ENCODE results near the gene MOCS1. TPM values are rescaled to one million over a fixed set of nuclear protein-coding genes. Genes with fewer than 3 reads are reported as not detected.

Gene MOCS1
- polyA plus RNA-seq, 6 donors from 2014 or later = 0.13 to 2.6 (median 0.42) TPM; not detected in 3

GRCh38 chr6:39887692-39888450 lies 46.4 kb downstream of the MOCS1 start:
- H3K4me3 Mint-ChIP-seq = no peak overlapping the region
- H3K27ac Mint-ChIP-seq = no peak overlapping the region
- peaks cover 25 to 43% (median 28%) of the 10 kb centered on the region in 3 donors for H3K27me3 Mint-ChIP-seq
- DNase-seq = no peak
- no peak for ATAC-seq (ENCODE audit: low read depth in 2 of 2)
- H3K36me3 Mint-ChIP-seq = no peaks in the 10 kb centered on the region
- no peaks in the 10 kb centered on the region for H3K9me3 Mint-ChIP-seq
- H3K4me1 Mint-ChIP-seq = no peaks in the 10 kb centered on the region

- no peak for ATAC-seq (ENCODE audit: low read depth in 2 of 2)
- no peaks in the 10 kb centered on the region for H3K36me3 Mint-ChIP-seq
- no peaks in the 10 kb centered on the region for H3K9me3 Mint-ChIP-seq
- no peak overlapping the region for H3K27ac Mint-ChIP-seq
- DNase-seq = no peak
- H3K27me3 Mint-ChIP-seq = peaks cover 21 to 37% (median 32%) of the 10 kb centered on the region in 3 donors
- no peak overlapping the region for H3K4me3 Mint-ChIP-seq
- H3K4me1 Mint-ChIP-seq = no peaks in the 10 kb centered on the region
Measured at GRCh38 chr6:39886871-39887270, 47.4 kb downstream of the MOCS1 start.

GRCh38 chr6:39885691-39886090 lies 48.6 kb downstream of the MOCS1 start:
- no peaks in the 10 kb centered on the region for H3K36me3 Mint-ChIP-seq
- H3K27ac Mint-ChIP-seq = no peak overlapping the region
- peaks cover 21 to 32% (median 31%) of the 10 kb centered on the region in 3 donors for H3K27me3 Mint-ChIP-seq
- H3K4me3 Mint-ChIP-seq = no peak overlapping the region
- H3K4me1 Mint-ChIP-seq = no peaks in the 10 kb centered on the region
- ATAC-seq (ENCODE audit: low read depth in 2 of 2) (no peak), DNase-seq (no peak)
- no peaks in the 10 kb centered on the region for H3K9me3 Mint-ChIP-seq

GRCh38 chr6:39884696-39885095 lies 49.6 kb downstream of the MOCS1 start:
- no peak overlapping the region for H3K27ac Mint-ChIP-seq
- H3K4me3 Mint-ChIP-seq = peak overlapping the region in 1 of 8 donors; percentile 36
- H3K27me3 Mint-ChIP-seq = peaks cover 21 to 32% (median 31%) of the 10 kb centered on the region in 3 donors
- no peak for DNase-seq
- H3K9me3 Mint-ChIP-seq = no peaks in the 10 kb centered on the region
- H3K36me3 Mint-ChIP-seq = no peaks in the 10 kb centered on the region
- ATAC-seq (ENCODE audit: low read depth in 2 of 2) = no peak
- no peaks in the 10 kb centered on the region for H3K4me1 Mint-ChIP-seq

DNA sequence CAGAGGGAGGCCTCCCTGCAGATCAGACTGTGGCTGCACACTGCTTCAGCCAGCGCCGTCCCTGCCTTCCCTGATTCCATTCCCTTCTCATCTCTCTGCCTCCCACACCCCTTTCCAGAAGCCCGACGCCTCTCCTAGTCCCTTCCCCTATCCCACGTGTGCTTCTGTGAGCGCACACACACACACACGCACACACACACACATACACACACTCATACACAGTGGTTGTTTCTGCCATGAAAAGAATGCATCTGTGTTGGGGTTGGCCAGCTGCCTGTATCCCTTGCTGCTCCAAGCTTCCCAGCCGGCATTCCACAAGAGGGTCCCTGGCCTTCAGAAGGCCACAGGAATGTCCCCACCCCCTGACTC lies 51.7 kb downstream of the MOCS1 start:
- H3K4me1 Mint-ChIP-seq = no peaks in the 10 kb centered on the region
- H3K36me3 Mint-ChIP-seq = no peaks in the 10 kb centered on the region
- DNase-seq (no peak), ATAC-seq (ENCODE audit: low read depth in 2 of 2) (no peak)
- peaks cover 11 to 23% (median 18%) of the 10 kb centered on the region in 3 donors for H3K27me3 Mint-ChIP-seq
- H3K9me3 Mint-ChIP-seq = no peaks in the 10 kb centered on the region
- H3K4me3 Mint-ChIP-seq = no peak overlapping the region
- H3K27ac Mint-ChIP-seq = no peak overlapping the region

- no peak overlapping the region for H3K4me3 Mint-ChIP-seq
- H3K27ac Mint-ChIP-seq = no peak overlapping the region
- H3K27me3 Mint-ChIP-seq = peaks cover 15 to 28% (median 18%) of the 10 kb centered on the region in 3 donors
- no peaks in the 10 kb centered on the region for H3K4me1 Mint-ChIP-seq
- DNase-seq (no peak), ATAC-seq (ENCODE audit: low read depth in 2 of 2) (no peak)
- no peaks in the 10 kb centered on the region for H3K36me3 Mint-ChIP-seq
- no peaks in the 10 kb centered on the region for H3K9me3 Mint-ChIP-seq
Measured at GRCh38 chr6:39881851-39882530, 52.3 kb downstream of the MOCS1 start.

DNA sequence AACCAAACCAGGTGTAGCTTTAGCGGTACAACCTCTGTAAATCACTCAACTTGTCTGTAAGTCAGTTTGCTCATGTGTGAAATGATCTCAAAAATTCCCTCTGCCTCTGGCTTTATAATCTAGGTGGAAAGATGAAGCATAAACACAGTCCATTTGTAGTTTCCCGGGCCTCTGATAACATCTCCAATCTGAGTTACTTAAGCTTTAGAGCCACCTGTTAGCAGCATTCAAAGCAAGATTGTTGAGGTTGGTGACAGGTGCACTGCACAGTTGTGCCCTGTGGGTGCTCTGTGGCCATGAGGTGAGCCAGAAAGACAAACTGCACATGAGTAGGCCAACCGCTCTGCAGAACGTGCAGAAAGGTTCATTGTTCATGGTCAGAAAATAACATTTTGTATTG lies 53.7 kb downstream of the MOCS1 start:
- no peak for ATAC-seq (ENCODE audit: low read depth in 2 of 2)
- no peak for DNase-seq
- Mint-ChIP-seq H3K4me1 (no peaks in the 10 kb centered on the region), H3K9me3 (no peaks in the 10 kb centered on the region), H3K36me3 (no peaks in the 10 kb centered on the region), H3K27ac (no peak overlapping the region), H3K4me3 (no peak overlapping the region), H3K27me3 (peaks cover 13 to 27% (median 14%) of the 10 kb centered on the region in 3 donors)

DNA sequence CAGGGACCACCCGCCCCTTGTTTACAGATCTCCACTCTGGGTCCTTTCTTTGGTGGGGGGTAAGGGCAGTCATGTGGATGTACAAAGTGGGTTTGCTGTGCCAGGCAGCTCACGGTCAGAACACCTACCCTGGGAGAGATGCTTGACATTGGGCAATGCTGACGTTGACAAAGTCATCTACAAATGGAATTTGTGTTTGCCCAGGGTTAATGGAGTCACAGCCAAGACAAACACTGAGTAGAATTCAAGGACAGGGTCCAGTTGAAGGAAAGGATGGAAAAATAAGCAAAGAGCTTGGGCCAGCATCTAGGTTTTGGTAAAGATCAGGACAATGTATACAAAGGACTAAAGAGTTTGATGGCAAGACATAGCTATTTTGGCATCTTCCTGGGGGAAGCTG lies 54.7 kb downstream of the MOCS1 start:
- Mint-ChIP-seq H3K27ac (no peak overlapping the region), H3K36me3 (no peaks in the 10 kb centered on the region)

DNA sequence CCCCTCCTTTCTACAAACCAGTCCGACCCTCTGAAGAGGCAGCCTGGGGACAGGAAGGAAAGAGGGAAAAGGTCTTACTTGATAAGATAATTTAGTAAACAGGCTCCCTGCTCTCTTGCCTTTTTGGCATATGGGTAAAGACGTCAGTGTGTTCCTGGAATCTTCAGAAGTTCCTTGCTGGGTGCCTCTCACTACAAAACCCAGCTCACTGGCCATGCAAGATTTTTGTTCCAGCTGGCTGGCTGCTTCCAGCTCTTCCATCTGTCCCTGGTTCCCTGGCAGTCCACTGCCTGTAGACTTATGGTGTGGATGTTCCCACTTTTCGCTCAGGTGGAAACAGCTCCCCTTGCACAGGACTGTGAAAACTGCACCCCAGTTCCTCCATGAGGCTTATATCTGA lies 57.4 kb downstream of the MOCS1 start:
- H3K9me3 Mint-ChIP-seq = peaks cover 0 to 2% (median 0%) of the 10 kb centered on the region in 7 donors
- H3K4me3 Mint-ChIP-seq = no peak overlapping the region
- no peak for DNase-seq
- no peak overlapping the region for H3K27ac Mint-ChIP-seq
- H3K4me1 Mint-ChIP-seq = no peaks in the 10 kb centered on the region
- H3K36me3 Mint-ChIP-seq = no peaks in the 10 kb centered on the region
- peaks cover 18 to 52% (median 27%) of the 10 kb centered on the region in 3 donors for H3K27me3 Mint-ChIP-seq
- no peak for ATAC-seq (ENCODE audit: low read depth in 2 of 2)

More for the DNA sequence above, 54.7 kb downstream of the MOCS1 start:
- no peak for DNase-seq
- no peak for ATAC-seq (ENCODE audit: low read depth in 2 of 2)
- H3K9me3 Mint-ChIP-seq = no peaks in the 10 kb centered on the region
- H3K4me1 Mint-ChIP-seq = no peaks in the 10 kb centered on the region
- H3K27me3 Mint-ChIP-seq = peaks cover 13 to 38% (median 19%) of the 10 kb centered on the region in 3 donors
- no peak overlapping the region for H3K4me3 Mint-ChIP-seq

DNA sequence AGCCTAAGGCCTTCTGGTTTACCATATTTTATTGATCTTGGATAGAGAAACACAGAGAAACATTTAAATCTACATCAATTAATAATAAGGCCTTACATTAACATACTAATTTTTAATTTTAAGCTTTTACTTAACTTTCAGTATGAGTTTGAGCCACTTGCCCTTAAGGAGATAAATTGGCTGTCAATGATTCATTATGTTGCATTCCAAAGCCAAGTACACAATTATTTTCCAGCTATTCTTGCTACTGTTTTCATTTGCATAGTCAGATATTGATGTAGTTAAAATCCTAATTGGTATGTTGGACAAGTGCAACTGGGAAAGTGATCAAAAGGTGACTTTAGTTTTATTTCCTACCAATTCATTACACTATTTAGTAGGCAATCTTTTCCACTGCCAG lies 58.2 kb downstream of the MOCS1 start:
- no peak overlapping the region for H3K27ac Mint-ChIP-seq
- no peaks in the 10 kb centered on the region for H3K4me1 Mint-ChIP-seq
- no peaks in the 10 kb centered on the region for H3K36me3 Mint-ChIP-seq
- ATAC-seq (ENCODE audit: low read depth in 2 of 2) = no peak
- peaks cover 18 to 59% (median 32%) of the 10 kb centered on the region in 3 donors for H3K27me3 Mint-ChIP-seq
- H3K9me3 Mint-ChIP-seq = peaks cover 0 to 6% (median 0%) of the 10 kb centered on the region in 7 donors
- H3K4me3 Mint-ChIP-seq = no peak overlapping the region
- DNase-seq = no peak

DNA sequence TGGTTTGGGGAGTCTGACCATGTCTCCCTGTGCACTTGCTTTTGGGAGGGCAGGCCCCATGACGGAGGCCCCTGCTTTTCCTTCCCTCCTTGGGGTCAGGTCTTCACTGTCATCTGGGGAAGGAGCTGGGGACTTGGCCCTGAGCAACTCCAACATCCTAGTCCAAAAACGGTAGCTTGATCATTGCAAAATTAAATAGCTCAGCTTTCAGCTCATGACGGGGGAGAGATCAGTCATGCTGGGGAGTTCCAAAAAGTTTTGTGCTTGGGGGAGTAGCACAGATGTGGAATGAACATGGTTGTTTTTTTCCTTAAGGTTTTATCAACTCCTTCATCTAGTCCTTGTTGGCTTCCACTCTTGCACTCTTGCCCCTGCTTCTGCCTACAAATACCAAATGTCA lies 60.8 kb downstream of the MOCS1 start:
- peaks cover 0 to 6% (median 0%) of the 10 kb centered on the region in 7 donors for H3K9me3 Mint-ChIP-seq
- peaks cover 25 to 66% (median 32%) of the 10 kb centered on the region in 3 donors for H3K27me3 Mint-ChIP-seq
- H3K4me3 Mint-ChIP-seq = no peak overlapping the region
- no peak overlapping the region for H3K27ac Mint-ChIP-seq
- no peaks in the 10 kb centered on the region for H3K36me3 Mint-ChIP-seq
- no peak for DNase-seq
- H3K4me1 Mint-ChIP-seq = no peaks in the 10 kb centered on the region
- no peak for ATAC-seq (ENCODE audit: low read depth in 2 of 2)

GRCh38 chr6:39870950-39871349 lies 63.3 kb downstream of the MOCS1 start:
- Mint-ChIP-seq H3K4me1 (no peaks in the 10 kb centered on the region), H3K27ac (no peak overlapping the region), H3K36me3 (no peaks in the 10 kb centered on the region), H3K9me3 (peaks cover 0 to 6% (median 0%) of the 10 kb centered on the region in 7 donors), H3K4me3 (no peak overlapping the region), H3K27me3 (peaks cover 16 to 58% (median 23%) of the 10 kb centered on the region in 3 donors)
- ATAC-seq (ENCODE audit: low read depth in 2 of 2) (no peak), DNase-seq (no peak)

- ATAC-seq (ENCODE audit: low read depth in 2 of 2) (no peak), DNase-seq (no peak)
- Mint-ChIP-seq H3K27me3 (peaks cover 11 to 34% (median 25%) of the 10 kb centered on the region in 3 donors), H3K36me3 (no peaks in the 10 kb centered on the region), H3K9me3 (peaks cover 0 to 6% (median 0%) of the 10 kb centered on the region in 7 donors), H3K4me3 (no peak overlapping the region), H3K27ac (no peak overlapping the region), H3K4me1 (no peaks in the 10 kb centered on the region)
Measured at GRCh38 chr6:39867592-39867991, 66.7 kb downstream of the MOCS1 start.
